CD14-positive monocyte (primary cell): ENCODE data around the gene PLA2G4B. TPM values are rescaled to one million over a fixed set of nuclear protein-coding genes. Genes with fewer than 3 reads are reported as not detected.

Experiments used
- DNase-seq, 3 donors: peaks; one replicate each; pipeline ENCODE4 v3.0.0-alpha.2; 2011 to 2022
- H2AFZ ChIP-seq: 2 replicates; pipeline ENCODE4 v1.6.0; 2012; ENCODE audit warnings: mild to moderate bottlenecking, low read depth, low read length, inconsistent platforms; ENCODE audit not compliant: insufficient read depth, poor library complexity, severe bottlenecking
- H3K27ac ChIP-seq, 2 donors: 1 replicate in 1 of 2; 2 replicates in 1 of 2; pipeline ENCODE4 v1.5.1; 2012 to 2013; ENCODE audit warnings: low read length in 2 of 2, control low read depth in 1 of 2, inconsistent platforms in 1 of 2, low read depth in 1 of 2, mild to moderate bottlenecking in 1 of 2
- H3K27me3 ChIP-seq, 2 donors: one replicate each; pipeline versions ENCODE4 v1.6.0 to v1.6.1; 2011 to 2013; ENCODE audit warnings: low read length in 2 of 2; ENCODE audit not compliant: control insufficient read depth in 2 of 2, insufficient read depth in 2 of 2
- H3K36me3 ChIP-seq, 2 donors: replicated peaks in 1 of 2; 1 replicate in 1 of 2; 2 replicates in 1 of 2; pipeline versions ENCODE4 v1.5.1 to v1.6.1; 2012 to 2013; ENCODE audit warnings: low read length in 2 of 2, control low read depth in 1 of 2, inconsistent platforms in 1 of 2, mild to moderate bottlenecking in 1 of 2; ENCODE audit not compliant: insufficient read depth in 2 of 2, control insufficient read depth in 1 of 2
- H3K4me1 ChIP-seq, 2 donors: 1 replicate in 1 of 2; 2 replicates in 1 of 2; pipeline versions ENCODE4 v1.5.1 to v1.6.1; 2012 to 2013; ENCODE audit warnings: low read length in 2 of 2, control low read depth in 1 of 2, inconsistent platforms in 1 of 2, mild to moderate bottlenecking in 1 of 2, moderate library complexity in 1 of 2; ENCODE audit not compliant: insufficient read depth in 2 of 2, control insufficient read depth in 1 of 2
- H3K4me2 ChIP-seq: replicated peaks from 2 replicates; pipeline ENCODE3; 2012; ENCODE audit warnings: low read length, moderate library complexity, mild to moderate bottlenecking; ENCODE audit not compliant: poor library complexity, severe bottlenecking; ENCODE audit errors: extremely low read depth
- H3K4me3 ChIP-seq, 3 experiments: fragments of 200-600 bp in 1 of 3; sonication (generic) in 1 of 3; replicated peaks in 1 of 3; 1 replicate in 2 of 3; 2 replicates in 1 of 3; pipeline ENCODE4 v1.5.1; 2011 to 2013; ENCODE audit warnings: low read length in 3 of 3, mild to moderate bottlenecking in 3 of 3, control low read depth in 2 of 3, low read depth in 2 of 3, inconsistent platforms in 1 of 3, moderate library complexity in 1 of 3
- H3K79me2 ChIP-seq: 2 replicates; pipeline ENCODE4 v1.6.0; 2012; ENCODE audit warnings: mild to moderate bottlenecking, control low read depth, inconsistent platforms, low read length, moderate library complexity; ENCODE audit not compliant: insufficient read depth
- H3K9ac ChIP-seq: 2 replicates; pipeline ENCODE4 v1.6.0; 2017; ENCODE audit warnings: low read length, mild to moderate bottlenecking; ENCODE audit not compliant: insufficient read depth, poor library complexity, severe bottlenecking
- H3K9me3 ChIP-seq, 2 donors: replicated peaks in 1 of 2; 1 replicate in 1 of 2; 2 replicates in 1 of 2; pipeline versions ENCODE4 v1.5.1 to v1.6.1; 2012 to 2013; ENCODE audit warnings: low read length in 2 of 2, control low read depth in 1 of 2; ENCODE audit not compliant: control insufficient read depth in 1 of 2, insufficient read depth in 1 of 2
- H4K20me1 ChIP-seq: 2 replicates; pipeline ENCODE4 v1.6.0; 2012; ENCODE audit warnings: mild to moderate bottlenecking, low read length, control low read depth, moderate library complexity; ENCODE audit not compliant: insufficient read depth
- H3K27ac Mint-ChIP-seq, 7 donors: one replicate each; pipeline ENCODE4 v1.8.0; 2020; ENCODE audit warnings: mild to moderate bottlenecking in 7 of 7, mixed read lengths in 7 of 7, moderate library complexity in 6 of 7, inconsistent platforms in 2 of 7
- H3K27me3 Mint-ChIP-seq, 3 donors: one replicate each; pipeline ENCODE4 v1.8.0; 2021 to 2022; ENCODE audit warnings: low read depth in 3 of 3, mild to moderate bottlenecking in 3 of 3, mixed read lengths in 3 of 3, moderate library complexity in 3 of 3, inconsistent platforms in 1 of 3
- H3K36me3 Mint-ChIP-seq, 2 donors: one replicate each; pipeline ENCODE4 v1.8.0; 2020; ENCODE audit warnings: mixed read lengths in 2 of 2, inconsistent platforms in 1 of 2, mild to moderate bottlenecking in 1 of 2
- H3K4me1 Mint-ChIP-seq: one replicate; pipeline ENCODE4 v1.8.0; 2020; ENCODE audit warnings: mild to moderate bottlenecking, mixed read lengths
- H3K4me3 Mint-ChIP-seq, 2 donors: one replicate each; pipeline ENCODE4 v1.8.0; 2020; ENCODE audit warnings: mild to moderate bottlenecking in 2 of 2, mixed read lengths in 2 of 2, moderate library complexity in 1 of 2
- H3K9me3 Mint-ChIP-seq, 7 donors: one replicate each; pipeline ENCODE4 v1.8.0; 2020 to 2022; ENCODE audit warnings: mixed read lengths in 7 of 7, mild to moderate bottlenecking in 6 of 7, moderate library complexity in 6 of 7, inconsistent platforms in 2 of 7
- CTCF ChIP-seq: fragments of 200-600 bp; IDR thresholded peaks from one replicate; pipeline ENCODE4 v1.8.0; 2022; ENCODE audit warnings: antibody characterized with exemption, mild to moderate bottlenecking
- WGBS: methylation state at CpG from one replicate; pipeline ENCODE4 v1.1.5; 2013; ENCODE audit warnings: missing lambda C conversion rate; ENCODE audit not compliant: insufficient coverage; 5-methylcytosine and 5-hydroxymethylcytosine counted together
- intact Hi-C, 2 donors: fragments of 100-400 bp; cut with micrococcal nuclease; formaldehyde crosslinking; loops; one replicate each; pipeline versions ENCODE4 v1.15.0 to v1.15.1; 2023
- polyA plus RNA-seq, 3 donors: library from polyadenylated mRNA; depleted of rRNA in 1 of 3; unstranded in 2 of 3; stranded (reverse) in 1 of 3; fragments of 300-500 nt in 2 of 3; fragments of >200 nt in 1 of 3; fragmentation: Illumina TruSeq in 2 of 3; gene quantifications; 1 replicate in 2 of 3; 2 replicates in 1 of 3; pipeline ENCODE4 v1.2.3, GENCODE V29; 2012 to 2021

PLA2G4B gene
- polyA plus RNA-seq, 3 donors: 0.31 to 32.1 (median 1.6) TPM

DNA sequence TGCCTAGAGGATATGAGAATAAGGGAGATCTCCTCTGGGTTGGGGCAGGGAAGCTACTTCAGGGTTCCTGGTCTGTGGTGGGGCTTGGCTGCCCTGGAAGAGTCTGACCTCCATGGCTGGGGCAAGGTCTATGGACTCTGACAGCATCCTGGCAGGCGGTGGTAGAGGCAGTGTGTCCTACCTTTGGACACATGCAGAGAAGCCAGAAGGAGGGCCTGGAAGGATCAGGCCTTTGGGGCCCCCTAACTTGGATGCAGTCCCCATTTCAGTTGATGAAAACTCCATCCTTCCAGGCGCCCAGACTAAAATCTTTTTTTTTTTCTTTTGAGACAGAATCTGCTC is 44.8 kb downstream of the PLA2G4B start:
- H2AFZ ChIP-seq: no peak overlapping the region
- Mint-ChIP-seq H3K4me1 (peaks cover 12% of the 10 kb centered on the region), H3K4me3 (no peak overlapping the region), H3K27me3 (peaks cover 26 to 34% (median 31%) of the 10 kb centered on the region in 3 donors), H3K36me3 (peaks cover 6 to 13% of the 10 kb centered on the region in 2 donors), H3K9me3 (peaks cover 0 to 5% (median 0%) of the 10 kb centered on the region in 7 donors), H3K27ac (no peak overlapping the region)
- H3K27ac ChIP-seq: no peak overlapping the region
- H3K9ac ChIP-seq: no peak overlapping the region
- H3K4me1 ChIP-seq: peaks cover under 1 to 3% of the 10 kb centered on the region in 2 donors
- no peaks in the 10 kb centered on the region for H4K20me1 ChIP-seq
- intact Hi-C loops: no loop called here
- H3K9me3 ChIP-seq: no peaks in the 10 kb centered on the region
- H3K4me3 ChIP-seq: no peak overlapping the region
- H3K79me2 ChIP-seq: no peaks in the 10 kb centered on the region
- peaks cover 4 to 31% of the 10 kb centered on the region in 2 donors for H3K27me3 ChIP-seq
- 80% methylated on average over 2 of the region's 2 CpGs for WGBS
- no peak overlapping the region for H3K4me2 ChIP-seq
- no peak for TF ChIP-seq CTCF
- H3K36me3 ChIP-seq: no peaks in the 10 kb centered on the region
- DNase-seq: no peak

- 98% methylated on average over 5 of the region's 7 CpGs for WGBS
- peaks cover 4 to 31% of the 10 kb centered on the region in 2 donors for H3K27me3 ChIP-seq
- no peak overlapping the region for H3K4me3 ChIP-seq
- H3K79me2 ChIP-seq: no peaks in the 10 kb centered on the region
- peaks cover 26 to 33% (median 31%) of the 10 kb centered on the region in 3 donors for H3K27me3 Mint-ChIP-seq
- no peak overlapping the region for H3K27ac ChIP-seq
- H3K36me3 ChIP-seq: no peaks in the 10 kb centered on the region
- peaks cover 0 to 5% (median 0%) of the 10 kb centered on the region in 7 donors for H3K9me3 Mint-ChIP-seq
- peaks cover 17% of the 10 kb centered on the region for H3K4me1 Mint-ChIP-seq
- no peak overlapping the region for H3K4me2 ChIP-seq
- H3K27ac Mint-ChIP-seq: peak overlapping the region in 1 of 7 donors; percentile 13
- no peaks in the 10 kb centered on the region for H4K20me1 ChIP-seq
- H3K9me3 ChIP-seq: no peaks in the 10 kb centered on the region
- intact Hi-C loops: no loop called here
- no peak overlapping the region for H3K9ac ChIP-seq
- H3K4me3 Mint-ChIP-seq: no peak overlapping the region
- peaks cover 6 to 13% of the 10 kb centered on the region in 2 donors for H3K36me3 Mint-ChIP-seq
- TF ChIP-seq CTCF: no peak
- DNase-seq: no peak
- H3K4me1 ChIP-seq: peaks cover 6 to 7% of the 10 kb centered on the region in 2 donors
- no peak overlapping the region for H2AFZ ChIP-seq
Measured at GRCh38 chr15:41884458-41884857, 45.8 kb downstream of the PLA2G4B start.
